WTC11 (cell line): Measurements from ENCODE around the gene PTPRN2.

Source experiments
- ATF2 ChIP-seq: sonication (generic); formaldehyde crosslinking; IDR thresholded peaks from 2 replicates; pipeline ENCODE4 v1.8.1; 2022; ENCODE audit warnings: low read depth, missing genetic modification reagents, borderline replicate concordance
- CTCF ChIP-seq: fragments of 200-600 bp; IDR thresholded peaks from 2 replicates; pipeline ENCODE4 v1.8.0; 2022; ENCODE audit warnings: antibody characterized with exemption
- IRF2 ChIP-seq: sonication (generic); formaldehyde crosslinking; IDR thresholded peaks from 2 replicates; pipeline ENCODE4 v1.8.0; 2022; ENCODE audit warnings: low read depth, missing genetic modification reagents, borderline replicate concordance
- OVOL2 ChIP-seq: fragments of 250-450 bp; sonication (Bioruptor Pico); IDR thresholded peaks from 2 replicates; pipeline ENCODE4 v1.9.0; 2021; ENCODE audit warnings: mild to moderate bottlenecking, borderline replicate concordance

GRCh38 chr7:158419238-158419785 is 168.3 kb downstream of the PTPRN2 start:
- no peak for TF ChIP-seq OVOL2 (CRISPR knock-in tag)
- TF ChIP-seq ATF2 = no peak
- no peak for TF ChIP-seq CTCF
- no peak for TF ChIP-seq IRF2
